AG10803 (cell line): Measurements from ENCODE around the gene FZD1.

Experiments
- DNase-seq: peaks from one replicate; pipeline ENCODE4 v3.0.0; 2010; ENCODE audit warnings: low read depth
- H3K4me3 ChIP-seq: 2 replicates; pipeline ENCODE4 v1.5.1; 2011; ENCODE audit warnings: mild to moderate bottlenecking, low read length, control low read depth
- CTCF ChIP-seq: conservative IDR thresholded peaks from 2 replicates; pipeline ENCODE4 v1.5.1; 2011; ENCODE audit warnings: mild to moderate bottlenecking, low read length, control low read depth, inconsistent platforms

FZD1 gene

DNA sequence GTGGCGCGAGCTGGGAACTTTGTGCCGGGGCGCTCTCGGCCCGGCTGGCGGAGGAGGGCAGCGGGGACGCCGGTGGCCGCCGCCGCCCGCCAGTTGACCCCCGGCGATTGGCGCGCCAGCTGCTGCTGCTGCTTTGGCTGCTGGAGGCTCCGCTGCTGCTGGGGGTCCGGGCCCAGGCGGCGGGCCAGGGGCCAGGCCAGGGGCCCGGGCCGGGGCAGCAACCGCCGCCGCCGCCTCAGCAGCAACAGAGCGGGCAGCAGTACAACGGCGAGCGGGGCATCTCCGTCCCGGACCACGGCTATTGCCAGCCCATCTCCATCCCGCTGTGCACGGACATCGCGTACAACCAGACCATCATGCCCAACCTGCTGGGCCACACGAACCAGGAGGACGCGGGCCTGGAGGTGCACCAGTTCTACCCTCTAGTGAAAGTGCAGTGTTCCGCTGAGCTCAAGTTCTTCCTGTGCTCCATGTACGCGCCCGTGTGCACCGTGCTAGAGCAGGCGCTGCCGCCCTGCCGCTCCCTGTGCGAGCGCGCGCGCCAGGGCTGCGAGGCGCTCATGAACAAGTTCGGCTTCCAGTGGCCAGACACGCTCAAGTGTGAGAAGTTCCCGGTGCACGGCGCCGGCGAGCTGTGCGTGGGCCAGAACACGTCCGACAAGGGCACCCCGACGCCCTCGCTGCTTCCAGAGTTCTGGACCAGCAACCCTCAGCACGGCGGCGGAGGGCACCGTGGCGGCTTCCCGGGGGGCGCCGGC lies 870 bp downstream of the FZD1 start:
- TF ChIP-seq CTCF = no peak
- peak overlapping the region; percentile 85 for H3K4me3 ChIP-seq
- peak; percentile 75 for DNase-seq

DNA sequence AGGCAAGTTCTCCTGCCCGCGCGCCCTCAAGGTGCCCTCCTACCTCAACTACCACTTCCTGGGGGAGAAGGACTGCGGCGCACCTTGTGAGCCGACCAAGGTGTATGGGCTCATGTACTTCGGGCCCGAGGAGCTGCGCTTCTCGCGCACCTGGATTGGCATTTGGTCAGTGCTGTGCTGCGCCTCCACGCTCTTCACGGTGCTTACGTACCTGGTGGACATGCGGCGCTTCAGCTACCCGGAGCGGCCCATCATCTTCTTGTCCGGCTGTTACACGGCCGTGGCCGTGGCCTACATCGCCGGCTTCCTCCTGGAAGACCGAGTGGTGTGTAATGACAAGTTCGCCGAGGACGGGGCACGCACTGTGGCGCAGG lies 1.4 kb downstream of the FZD1 start:
- no peak for TF ChIP-seq CTCF
- H3K4me3 ChIP-seq = peak overlapping the region; percentile 85
- DNase-seq = no peak

GRCh38 chr7:91266067-91266688 lies 1.9 kb downstream of the FZD1 start:
- peak overlapping the region; percentile 85 for H3K4me3 ChIP-seq
- DNase-seq = no peak

DNA sequence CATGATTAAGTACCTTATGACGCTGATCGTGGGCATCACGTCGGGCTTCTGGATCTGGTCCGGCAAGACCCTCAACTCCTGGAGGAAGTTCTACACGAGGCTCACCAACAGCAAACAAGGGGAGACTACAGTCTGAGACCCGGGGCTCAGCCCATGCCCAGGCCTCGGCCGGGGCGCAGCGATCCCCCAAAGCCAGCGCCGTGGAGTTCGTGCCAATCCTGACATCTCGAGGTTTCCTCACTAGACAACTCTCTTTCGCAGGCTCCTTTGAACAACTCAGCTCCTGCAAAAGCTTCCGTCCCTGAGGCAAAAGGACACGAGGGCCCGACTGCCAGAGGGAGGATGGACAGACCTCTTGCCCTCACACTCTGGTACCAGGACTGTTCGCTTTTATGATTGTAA lies 2.5 kb downstream of the FZD1 start:
- no peak for DNase-seq
- peak overlapping the region; percentile 85 for H3K4me3 ChIP-seq
- TF ChIP-seq CTCF = no peak

More at GRCh38 chr7:91266067-91266688, 1.9 kb downstream of the FZD1 start:
- no peak for TF ChIP-seq CTCF

- peak overlapping the region; percentile 85 for H3K4me3 ChIP-seq
- DNase-seq = peak; percentile 71
- TF ChIP-seq CTCF = no peak
These were observed 3.1 kb downstream of the FZD1 start for GRCh38 chr7:91267171-91267955.

DNA sequence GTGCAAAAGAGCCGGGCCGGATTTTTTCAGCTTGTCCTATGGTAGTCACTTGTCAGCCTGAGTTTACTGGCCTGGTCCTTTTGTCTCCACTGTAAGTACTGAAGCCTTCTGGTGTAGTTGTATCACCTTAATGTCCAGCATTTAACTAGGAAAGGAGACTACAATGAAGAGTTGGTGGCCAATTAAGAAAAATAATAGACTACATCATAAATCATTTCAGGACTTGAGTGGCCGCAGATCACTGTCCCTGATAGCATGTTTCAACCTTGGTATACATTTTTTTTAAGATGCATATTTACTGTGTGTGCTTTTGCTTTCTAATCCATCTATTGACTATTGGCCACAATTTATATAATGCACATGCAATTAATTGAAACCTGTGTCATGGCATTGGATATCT lies 6.1 kb downstream of the FZD1 start:
- no peak for TF ChIP-seq CTCF
- H3K4me3 ChIP-seq = no peak overlapping the region
- DNase-seq = no peak
